HG03460 (cell line): ENCODE data around the gene CIDEA.

Source experiments
- ATAC-seq: cut with Tn5 transposase; IDR thresholded peaks from one replicate; pipeline ENCODE4 v1.9.1; 2021; ENCODE audit not compliant: unreplicated experiment

Gene CIDEA

DNA sequence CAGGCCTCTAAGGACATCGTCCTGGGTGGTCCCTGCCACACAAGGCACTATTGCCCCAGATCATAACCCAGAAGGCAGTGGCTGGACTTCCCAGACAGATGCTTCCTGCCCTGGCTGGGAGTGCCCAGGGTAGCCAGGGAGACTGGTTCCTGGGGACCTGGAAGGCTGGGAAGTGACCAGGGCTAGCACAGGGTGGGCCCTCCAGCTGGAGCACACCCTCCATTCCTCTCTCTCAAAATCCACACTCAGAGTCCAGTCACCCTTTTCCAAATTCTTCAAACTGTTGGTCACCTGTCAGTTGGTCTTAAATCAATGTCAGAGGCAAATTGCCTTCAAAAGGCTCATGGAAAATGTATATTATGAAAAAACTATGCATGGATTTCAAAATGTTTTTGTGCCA is 42.3 kb downstream of the CIDEA start:
- ATAC-seq = no peak

DNA sequence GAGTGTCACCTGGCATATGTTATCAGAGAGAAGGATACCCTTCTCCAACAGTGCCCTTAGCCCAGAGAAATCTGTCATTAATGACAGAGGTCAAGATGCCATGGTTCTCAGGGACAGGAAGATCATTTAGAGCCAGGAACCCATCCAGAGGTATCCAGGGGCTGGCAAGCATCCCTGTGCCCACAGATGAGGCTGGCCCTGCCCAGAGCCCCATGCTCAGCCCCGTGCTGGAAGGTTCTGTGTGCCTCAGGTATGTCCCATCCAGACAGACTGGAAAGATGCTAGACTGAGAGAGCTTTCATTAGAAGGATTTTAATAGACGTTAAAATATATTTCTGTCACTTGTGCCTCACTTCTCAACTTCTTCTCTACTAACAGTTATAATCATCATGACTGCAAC is 45.7 kb downstream of the CIDEA start:
- no peak for ATAC-seq

DNA sequence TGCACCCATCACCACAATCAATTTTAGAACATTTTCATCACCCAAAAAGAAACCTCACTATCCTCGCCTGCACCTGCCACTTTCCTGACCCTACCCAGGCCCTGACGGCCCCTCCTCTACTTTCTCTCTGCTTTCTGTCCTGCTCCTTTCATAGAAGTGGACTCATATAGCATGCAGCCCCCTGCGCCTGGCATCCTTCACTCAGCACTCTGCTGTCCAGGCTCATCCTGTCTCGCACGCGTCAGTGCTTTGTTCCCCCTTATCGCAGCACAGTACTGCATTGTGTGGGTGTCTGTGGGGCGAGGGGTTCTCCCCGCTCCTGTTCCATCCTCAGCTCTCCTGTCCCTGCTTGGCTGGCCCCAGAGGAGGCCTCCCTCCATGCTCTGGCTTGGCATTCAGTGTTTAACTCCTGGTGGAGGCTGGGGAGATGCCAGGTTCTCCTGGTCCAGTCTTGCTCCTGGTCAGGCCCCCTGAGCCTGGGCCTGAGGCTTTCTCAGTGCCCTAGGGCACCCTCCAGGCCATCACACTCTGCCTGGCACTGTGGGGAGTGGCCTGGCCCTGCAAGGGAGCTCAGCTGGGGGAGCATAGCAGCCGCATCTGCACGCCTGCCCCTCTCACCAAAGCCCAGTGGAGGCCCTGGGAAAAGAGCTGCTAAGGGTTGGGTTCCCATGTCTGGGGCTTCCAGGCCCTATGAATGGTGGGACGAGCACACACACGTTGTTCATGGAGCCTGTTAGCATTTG is 47.3 kb downstream of the CIDEA start:
- no peak for ATAC-seq

DNA sequence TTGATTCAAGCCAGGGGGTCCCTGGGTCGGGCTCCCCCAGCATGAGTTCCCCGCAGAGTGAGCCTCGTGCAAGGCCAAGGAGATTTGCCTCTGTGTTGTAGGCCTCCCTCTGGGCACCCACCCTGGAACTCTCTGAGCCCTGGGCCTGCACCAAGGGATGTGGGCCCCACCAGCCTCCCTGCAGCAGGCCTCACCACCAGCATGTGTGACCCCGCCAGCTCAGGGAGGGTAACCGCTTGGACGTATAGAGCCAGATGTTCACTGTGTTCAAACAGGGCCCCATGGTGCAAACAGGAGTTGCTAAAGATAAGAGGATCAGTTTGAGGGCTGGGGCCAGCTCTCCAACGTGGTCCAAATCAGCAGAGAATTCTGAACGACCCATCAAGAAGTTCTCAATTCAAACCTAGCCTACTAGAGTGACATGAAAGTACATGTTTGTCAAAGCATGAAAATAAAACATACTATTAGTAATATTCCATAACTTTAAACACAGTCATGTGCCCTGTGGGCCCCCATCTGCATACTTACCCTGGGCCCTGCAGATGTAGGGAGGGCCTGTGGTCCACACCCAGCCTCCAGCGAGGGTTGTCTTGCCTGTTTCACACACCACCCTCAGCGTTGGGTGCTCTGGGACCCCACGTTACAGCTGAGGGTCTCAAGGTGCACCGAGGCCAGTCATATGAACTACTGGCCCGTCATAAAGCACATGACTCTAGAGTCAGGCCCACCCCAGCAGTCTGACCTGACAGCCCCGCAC is 48.4 kb downstream of the CIDEA start:
- no peak for ATAC-seq

DNA sequence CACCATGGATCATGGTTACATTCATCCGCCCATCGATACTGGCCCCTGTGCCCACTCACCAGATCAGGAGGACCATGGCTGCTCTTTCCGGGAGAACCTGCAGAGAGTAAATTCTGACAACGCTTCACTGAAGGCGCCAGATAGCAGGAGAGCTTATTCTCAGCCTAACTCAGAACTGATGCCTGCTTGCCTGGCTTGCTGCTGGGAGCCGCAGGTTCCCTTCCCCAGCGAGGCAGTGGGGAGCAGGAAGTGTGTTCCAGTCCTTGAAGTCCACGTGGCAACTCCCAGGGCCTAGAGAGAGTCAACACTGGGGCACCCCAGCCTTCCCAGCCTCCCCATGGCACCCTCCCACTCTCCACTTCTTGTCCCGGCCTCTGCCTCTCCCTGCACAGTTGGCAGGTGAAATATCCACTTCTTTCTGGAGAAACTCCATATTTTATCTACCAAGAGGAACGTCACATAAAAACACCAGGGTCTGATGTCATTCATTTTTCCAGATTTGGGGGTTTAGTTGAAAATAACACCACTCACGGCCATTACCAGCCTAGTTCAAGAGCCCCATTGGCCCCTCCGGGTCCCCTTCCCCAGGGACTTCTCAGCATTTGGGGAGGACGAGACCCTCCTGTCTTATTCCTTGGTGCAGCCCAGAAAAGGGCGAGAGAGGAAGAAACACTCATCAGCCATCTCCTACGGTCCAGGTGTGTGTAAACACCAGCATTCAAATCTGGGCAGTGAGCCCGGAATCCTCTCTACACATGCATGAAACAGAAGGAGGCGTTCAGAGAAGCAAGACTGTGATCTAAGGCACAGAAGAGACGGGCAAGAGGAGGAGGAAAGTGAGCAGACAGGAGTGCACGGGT is 50.4 kb downstream of the CIDEA start:
- no peak for ATAC-seq

DNA sequence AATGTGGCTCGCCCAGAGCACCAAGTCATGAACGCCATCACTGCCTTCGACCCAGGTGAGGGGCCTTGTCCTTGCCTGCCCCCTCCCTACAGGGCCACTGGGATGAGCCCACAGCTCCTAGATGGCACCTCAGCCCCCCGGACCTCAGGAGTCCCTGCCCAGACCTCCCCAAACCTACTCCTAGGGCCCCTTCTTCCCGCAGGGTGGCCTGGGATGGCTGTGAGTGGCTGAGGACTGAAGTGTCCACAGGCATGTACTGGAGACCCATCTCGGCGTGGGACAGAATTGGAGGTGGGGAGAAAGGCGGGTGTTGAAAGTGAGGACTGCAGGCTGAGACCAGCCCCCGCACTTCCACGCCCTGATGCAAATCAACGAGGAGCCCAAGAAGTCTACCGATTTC is 51.0 kb downstream of the CIDEA start:
- no peak for ATAC-seq

DNA sequence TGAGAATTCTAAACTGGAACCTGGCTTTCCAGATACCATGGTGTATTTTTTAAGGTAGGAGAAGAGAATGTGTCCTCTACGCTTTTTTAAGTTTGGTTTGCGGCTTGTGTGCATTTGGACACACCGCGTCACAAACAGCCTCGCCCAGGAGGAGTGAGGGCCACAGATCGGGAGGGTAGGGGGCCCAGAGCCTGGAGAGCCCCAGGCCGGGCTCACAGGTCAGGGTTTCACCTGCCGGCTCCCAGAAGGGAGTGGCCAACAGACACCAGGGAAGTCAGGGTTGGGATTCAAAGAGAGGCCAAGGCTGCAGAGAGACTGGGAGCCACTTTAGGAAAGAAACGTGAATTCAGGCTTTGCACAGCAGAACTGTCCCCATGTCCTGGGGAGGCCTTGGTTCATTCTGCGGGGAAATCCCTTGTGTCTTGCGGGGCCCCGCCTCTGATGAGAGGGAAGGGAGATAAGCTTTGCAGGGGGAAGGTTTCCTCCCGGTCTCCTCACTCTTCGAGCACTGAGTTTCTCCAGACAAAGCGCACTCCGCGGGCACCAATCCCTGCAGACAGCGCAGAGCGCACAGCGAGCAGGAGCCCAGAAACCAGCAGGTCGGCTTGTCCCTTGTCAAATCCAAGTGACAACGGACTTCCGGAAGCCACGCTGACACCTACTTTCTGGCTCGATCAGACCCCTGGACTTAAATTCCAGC is 51.9 kb downstream of the CIDEA start:
- no peak for ATAC-seq

DNA sequence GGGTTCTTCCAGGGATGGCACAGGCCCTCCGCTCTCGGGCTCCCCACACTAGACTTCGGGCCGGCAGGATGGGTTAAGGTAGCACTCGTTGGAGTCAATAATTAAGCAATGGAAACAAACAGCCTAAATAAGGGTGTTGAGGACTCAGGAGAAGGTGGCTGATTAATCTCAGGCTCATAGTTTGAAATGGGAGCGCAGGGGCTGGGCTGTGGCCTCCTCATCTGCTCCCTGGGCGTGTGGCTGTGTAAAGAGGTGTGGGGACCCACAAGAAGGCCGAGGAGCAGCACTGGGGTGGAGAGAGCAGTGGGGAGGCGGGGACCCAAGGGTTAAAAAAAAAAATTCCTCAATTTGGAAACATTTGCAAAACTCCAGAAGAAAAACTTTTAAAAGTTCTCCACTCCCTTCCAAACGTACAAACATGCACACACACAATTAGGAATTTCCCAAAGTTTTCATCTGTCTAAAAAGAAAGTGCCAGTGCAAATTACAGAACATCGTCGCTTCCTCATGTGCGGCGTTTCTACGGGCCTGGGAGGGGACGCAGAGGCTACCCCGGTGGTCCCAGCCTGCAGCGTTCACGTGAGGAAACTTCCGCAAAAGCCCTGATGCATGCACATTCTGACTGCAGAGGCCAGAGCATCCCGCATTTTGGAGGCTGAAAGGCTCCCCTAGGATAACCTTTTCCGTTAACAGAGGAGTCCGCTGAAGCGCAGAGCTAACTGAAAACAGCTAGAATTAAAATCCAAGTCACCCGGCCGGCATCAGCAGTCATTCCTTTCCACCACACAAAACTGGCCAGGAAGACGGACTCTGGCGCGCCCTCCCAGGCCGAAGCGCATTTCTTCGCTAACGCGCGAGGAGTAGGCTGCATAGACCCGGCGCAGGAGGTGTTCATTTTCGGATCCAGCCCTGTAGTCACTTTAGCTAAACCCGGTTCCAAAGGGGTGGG is 52.9 kb downstream of the CIDEA start:
- no peak for ATAC-seq

DNA sequence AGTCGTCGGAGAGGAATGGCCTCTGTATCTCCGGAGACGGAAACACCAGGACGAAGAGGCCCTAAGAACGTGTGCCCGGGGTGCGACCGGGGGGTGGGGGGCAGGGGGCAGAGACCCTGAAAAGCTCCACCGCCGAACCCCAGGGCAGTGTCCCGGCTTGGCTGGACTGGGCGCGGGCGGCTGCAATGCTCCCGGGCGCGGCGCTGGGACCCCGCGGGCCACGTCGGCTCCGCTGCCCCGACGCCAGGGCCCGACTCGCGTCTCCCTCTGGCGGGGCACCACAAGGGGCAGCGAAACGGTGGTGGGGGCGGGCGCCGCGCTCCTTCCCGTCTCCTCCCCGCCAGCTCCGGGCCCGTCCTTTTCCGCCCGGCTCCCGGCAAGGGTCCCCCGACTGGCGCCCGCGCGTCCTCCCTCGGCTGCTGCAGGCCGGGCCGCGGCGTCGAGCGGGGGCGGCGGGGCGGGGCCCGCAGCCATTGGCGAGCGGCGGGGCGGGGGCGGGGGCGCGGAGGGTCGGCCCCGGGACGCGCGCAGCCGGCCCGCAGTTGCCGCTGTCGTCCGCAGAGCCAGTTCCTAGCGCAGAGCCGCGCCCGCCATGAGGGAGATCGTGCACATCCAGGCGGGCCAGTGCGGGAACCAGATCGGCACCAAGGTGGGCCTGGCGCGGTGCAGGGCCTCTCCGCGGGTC is 53.7 kb downstream of the CIDEA start, which contains the start of gene TUBB6:
TUBB6 (plus strand) TSS at position 541 of the 685 bp plus-strand sequence; CDS start at position 593, 52 bp downstream.
- ATAC-seq = peak; percentile 56

DNA sequence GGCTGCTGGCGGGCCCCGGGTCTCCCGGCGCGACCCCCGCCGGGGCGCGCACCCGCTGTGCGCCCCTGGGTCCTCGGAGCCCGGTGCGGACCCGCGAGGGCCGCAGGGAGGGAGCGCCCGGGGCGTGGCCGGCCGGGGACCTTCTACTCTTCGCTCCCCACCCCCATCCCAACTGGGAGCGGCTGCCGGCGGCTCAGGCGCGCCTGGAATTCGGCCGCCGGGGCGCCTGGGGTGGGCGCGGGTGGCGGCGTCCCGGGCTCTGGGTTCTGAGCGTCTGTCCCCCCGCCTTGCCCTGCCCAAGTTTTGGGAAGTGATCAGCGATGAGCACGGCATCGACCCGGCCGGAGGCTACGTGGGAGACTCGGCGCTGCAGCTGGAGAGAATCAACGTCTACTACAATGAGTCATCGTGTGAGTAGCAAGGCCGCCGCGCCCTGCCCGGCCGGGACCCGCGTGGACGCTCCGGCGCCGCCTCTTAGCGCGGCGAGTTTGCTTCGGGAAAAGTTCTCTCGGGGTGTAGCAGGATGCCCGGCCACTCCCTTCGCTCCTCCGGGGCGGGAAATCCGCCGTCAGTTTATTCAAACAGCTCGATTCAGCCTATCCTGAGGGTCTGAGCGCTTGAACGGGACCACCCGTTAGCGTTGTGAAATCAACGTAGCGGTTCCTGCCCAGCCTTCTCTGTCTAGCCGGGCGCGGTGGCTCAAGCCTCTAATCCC is 54.4 kb downstream of the CIDEA start:
- peak; percentile 59 for ATAC-seq

DNA sequence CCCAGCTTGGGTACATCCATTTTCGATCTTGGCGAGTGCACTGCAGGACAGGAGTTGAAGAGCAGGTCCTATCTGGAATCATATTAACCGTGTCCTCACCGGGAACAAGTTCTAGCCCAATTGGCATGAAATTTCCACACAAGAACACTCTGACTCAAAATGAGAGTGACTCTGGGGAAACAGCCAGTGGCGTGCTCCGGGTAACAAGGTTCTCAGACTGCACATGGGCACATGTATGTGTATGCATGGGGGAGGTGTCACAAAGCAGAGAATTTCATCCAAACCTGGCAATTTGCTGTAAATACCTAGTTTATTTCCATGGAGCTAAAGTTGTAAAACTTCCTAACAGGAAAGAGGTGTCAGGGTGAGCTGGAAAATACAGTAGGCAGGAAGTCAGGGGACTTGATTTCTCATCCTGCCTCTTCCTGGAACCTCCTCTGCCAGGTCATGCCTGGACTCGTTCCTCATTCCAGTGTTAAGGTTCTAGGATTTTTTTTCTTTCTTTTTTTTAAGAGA is 55.6 kb downstream of the CIDEA start:
- ATAC-seq = no peak

DNA sequence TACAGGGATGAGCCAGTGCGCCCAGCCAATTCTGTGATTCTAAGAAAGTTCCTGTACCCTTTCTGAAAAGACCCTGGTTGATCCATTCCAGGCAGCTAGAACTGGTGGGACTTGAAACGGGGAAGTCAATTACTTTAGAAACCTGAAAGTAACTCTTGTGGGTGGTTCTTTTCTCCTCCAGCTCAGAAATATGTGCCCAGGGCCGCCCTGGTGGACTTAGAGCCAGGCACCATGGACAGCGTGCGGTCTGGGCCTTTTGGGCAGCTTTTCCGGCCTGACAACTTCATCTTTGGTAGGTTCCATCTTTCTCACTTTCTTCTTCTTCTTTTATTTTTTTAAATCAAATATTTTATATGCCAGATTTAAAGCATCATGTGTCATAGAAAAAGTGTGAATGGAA is 56.6 kb downstream of the CIDEA start:
- no peak for ATAC-seq

DNA sequence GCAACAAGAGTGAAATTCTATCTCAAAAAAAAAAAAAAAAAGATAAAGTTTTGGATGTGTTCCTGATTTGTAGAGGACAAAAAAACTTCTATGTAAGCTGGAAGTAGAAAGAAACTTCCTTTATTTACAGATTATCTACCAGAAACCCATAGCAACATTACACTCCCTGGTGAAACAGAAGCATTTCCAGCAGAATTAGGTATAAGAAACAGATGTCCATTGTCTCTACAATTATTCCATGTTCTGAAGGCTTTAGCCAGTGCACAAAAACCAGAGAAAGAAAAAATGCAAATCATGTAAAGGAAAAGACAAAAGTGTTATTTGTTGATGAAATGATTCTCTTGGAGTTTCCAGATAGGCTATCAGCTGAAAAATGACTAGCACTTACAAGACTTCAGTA is 58.8 kb downstream of the CIDEA start:
- no peak for ATAC-seq

DNA sequence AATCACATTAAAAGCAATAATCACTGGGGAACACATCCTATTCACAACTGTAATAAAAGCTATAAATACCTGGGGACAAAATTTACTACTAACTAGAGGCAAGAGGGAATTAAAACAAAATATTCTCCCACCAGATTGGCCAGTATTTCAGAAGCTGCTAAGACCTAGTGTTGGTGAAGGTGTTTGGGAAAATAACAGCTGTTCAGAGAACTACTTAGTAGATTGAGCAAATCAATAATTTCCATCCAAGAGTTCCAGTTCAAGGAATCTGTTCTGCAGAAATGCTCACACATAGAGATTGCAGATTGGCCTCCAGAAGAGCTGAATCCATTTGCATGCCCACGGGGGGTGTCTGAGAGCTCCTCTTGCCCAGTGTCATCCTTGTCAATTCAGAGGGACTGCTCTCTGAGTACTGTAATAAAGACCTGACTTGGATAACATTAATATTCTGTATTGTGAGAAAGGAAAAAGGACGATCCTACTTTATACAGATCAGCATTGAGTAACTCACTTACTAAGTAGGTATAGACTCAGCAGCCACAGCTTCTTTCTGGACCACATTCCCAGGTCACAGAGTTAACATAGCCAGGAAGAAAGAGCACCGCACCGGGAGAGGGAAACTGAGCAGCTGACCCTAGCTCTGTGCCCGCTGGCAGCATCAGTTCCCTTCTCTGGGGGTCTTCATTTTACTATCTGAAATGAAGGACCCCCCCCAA is 59.5 kb downstream of the CIDEA start:
- no peak for ATAC-seq

DNA sequence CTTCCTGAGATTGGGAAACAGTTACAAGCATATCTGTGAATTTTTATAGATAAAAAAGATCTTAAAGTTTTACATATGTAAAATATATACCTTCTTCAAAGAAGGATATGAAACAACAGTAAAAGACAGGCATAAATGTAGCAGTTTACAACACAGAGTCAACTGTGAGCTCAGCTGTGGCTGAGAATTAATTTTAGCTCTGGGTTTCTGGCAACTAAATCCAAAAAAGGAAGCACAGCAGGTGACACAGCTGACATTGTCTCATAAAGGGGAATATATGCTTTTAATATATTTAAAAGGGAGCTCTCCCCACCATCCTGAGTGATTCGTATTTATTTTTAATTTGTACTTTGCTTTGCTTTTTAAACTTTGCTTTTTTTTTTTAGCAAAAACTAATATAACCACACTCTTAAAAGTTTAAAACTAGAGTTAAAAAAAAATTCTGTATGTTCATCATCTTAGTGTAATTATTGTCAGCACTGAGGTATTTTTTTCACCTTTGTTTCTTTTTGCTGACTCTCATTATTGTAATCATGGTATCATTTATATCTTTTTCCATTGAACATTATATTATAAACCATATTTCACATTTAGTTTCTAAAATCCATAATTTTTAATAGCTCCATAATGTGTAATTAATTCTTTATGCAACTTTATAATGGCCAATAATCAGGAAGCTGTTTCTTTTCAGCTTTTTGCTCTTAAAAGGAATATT is 60.6 kb downstream of the CIDEA start:
- ATAC-seq = peak; percentile 31

DNA sequence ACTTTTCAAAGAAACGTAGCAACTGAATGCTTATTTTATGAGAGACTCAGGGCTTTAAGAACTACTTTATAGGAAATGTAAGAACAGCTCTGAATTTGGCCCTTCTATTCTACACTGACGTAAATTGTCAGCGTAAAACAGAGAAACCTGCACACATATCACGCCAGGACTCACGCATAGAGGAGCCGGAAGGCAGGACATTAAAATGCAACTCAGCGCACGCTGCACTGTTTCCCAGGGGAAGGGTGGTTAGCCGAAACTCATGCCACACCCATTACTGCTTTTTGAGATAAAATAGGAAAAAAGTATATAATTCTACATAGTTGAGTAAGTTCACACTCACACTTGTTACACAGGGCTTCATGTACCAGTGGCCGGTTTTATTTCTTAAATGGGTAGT is 61.3 kb downstream of the CIDEA start:
- no peak for ATAC-seq

DNA sequence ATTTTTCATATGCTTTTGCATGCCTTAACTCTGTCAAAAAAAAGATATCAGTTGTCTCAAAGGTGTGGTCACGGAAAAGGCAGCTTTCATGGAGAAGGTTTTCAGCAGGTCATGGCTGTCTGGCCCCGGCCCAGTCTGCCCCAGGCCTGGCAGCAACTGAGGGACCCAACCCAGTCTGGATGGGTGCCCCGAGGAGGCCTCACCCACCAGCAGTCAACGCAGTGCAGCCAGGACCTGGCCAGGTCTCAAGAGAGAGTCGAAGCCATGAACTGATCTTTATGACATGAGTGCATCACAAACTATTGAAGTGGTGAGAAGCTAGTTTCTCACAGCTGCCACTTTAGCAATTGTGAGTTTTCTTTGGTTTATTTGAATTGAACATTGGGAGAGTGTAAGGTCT is 61.8 kb downstream of the CIDEA start:
- ATAC-seq = no peak
